ENCODE measurements around the gene IBA57. TPM values are rescaled to one million over a fixed set of nuclear protein-coding genes. Genes with fewer than 3 reads are reported as not detected.

The IBA57 gene
- total RNA-seq, 2 donors from 2014 or later: 6.8 to 7.7 TPM

DNA sequence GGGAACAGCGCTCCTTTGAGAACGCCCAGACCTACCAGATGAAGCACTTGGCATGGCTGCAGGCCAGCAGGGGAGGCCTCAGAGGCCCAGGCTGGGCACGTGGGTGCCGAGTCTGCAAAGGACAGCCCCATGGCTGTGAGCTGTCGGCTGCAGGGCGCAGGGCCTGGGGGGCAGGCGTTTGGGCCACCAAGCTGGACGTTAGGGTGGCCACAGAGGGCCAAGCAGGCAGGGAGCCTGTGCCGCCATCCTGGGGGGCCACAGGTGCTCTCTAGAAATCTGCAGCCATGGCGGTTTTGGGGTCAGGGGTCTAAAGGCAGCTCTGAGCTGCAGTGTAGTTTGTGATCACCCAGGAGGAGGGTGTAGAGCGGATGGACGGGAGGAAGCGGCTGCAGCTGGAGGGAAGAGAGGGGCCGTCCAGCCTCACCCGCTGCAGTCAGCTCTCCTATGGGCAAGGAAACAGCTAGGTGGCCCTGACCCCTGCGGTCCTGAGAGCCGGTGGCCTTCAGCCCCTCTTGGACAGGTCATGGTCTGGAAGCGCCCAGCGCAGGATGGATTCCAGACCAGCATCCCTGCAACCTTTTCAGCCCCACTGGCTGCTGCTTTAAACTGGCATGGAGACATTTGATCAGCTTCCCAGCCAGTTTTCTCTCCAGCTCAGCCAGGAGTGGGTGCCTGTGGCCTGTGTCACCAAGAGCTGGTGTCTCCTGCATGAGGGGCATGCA lies 11.0 kb downstream of the IBA57 start:
- Histone ChIP-seq H3K4me1 (ENCODE audit: control insufficient read depth, insufficient read depth, low read length) (no peaks in the 10 kb centered on the region), H3K27me3 (ENCODE audit: control insufficient read depth, insufficient read depth, low read length, poor library complexity, severe bottlenecking) (no peaks in the 10 kb centered on the region), H3K36me3 (ENCODE audit: control insufficient read depth, insufficient read depth, low read length) (no peaks in the 10 kb centered on the region), H3K9ac (ENCODE audit: extremely low read depth, low read length, poor library complexity, severe bottlenecking) (no peak overlapping the region), H3K9me3 (ENCODE audit: control insufficient read depth, low read length) (no peaks in the 10 kb centered on the region), H3K4me3 (ENCODE audit: low read length) (no peak overlapping the region), H3K27ac (ENCODE audit: low read depth, low read length) (no peak overlapping the region)
- no peaks in the 10 kb centered on the region for H3K36me3 Mint-ChIP-seq (ENCODE audit: low read depth)
- no peaks in the 10 kb centered on the region for H3K4me1 Mint-ChIP-seq
- TF ChIP-seq, protein P1, sequence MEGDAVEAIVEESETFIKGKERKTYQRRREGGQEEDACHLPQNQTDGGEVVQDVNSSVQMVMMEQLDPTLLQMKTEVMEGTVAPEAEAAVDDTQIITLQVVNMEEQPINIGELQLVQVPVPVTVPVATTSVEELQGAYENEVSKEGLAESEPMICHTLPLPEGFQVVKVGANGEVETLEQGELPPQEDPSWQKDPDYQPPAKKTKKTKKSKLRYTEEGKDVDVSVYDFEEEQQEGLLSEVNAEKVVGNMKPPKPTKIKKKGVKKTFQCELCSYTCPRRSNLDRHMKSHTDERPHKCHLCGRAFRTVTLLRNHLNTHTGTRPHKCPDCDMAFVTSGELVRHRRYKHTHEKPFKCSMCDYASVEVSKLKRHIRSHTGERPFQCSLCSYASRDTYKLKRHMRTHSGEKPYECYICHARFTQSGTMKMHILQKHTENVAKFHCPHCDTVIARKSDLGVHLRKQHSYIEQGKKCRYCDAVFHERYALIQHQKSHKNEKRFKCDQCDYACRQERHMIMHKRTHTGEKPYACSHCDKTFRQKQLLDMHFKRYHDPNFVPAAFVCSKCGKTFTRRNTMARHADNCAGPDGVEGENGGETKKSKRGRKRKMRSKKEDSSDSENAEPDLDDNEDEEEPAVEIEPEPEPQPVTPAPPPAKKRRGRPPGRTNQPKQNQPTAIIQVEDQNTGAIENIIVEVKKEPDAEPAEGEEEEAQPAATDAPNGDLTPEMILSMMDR (conservative IDR thresholded peaks at IDR 0.05): no peak
- H3K27me3 Mint-ChIP-seq (ENCODE audit: insufficient read depth): no peaks in the 10 kb centered on the region
- H3K27ac Mint-ChIP-seq: no peak overlapping the region
- H3K4me3 Mint-ChIP-seq: no peak overlapping the region
- no peaks in the 10 kb centered on the region for H3K9me3 Mint-ChIP-seq
- WGBS, 2 experiments (ENCODE audit: insufficient coverage in 1 of 2, insufficient read length in 1 of 2): 91 to 96% methylated on average over 15 to 19 of the region's 19 CpGs
- DNase-seq: no peak

DNA sequence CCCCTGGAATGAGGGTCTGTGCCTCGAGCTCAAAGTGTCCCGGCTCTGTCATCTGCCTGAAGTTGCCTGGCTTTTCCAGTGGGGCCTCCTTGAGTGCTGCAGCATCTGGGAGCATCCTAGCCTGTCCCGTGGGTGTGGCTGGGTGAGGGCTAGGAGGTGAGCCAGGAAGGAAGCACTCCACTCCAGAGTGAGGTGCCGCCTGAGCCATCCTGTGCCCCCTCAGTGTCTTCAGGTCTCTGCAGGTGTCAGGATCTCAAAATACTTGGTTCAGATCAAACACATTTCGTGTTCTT lies 11.5 kb downstream of the IBA57 start:
- no peaks in the 10 kb centered on the region for H3K4me1 Mint-ChIP-seq
- no peaks in the 10 kb centered on the region for H3K9me3 ChIP-seq (ENCODE audit: control insufficient read depth, low read length)
- TF ChIP-seq, protein P1 (conservative IDR thresholded peaks at IDR 0.05): no peak
- no peak overlapping the region for H3K4me3 Mint-ChIP-seq
- no peak overlapping the region for H3K27ac ChIP-seq (ENCODE audit: low read depth, low read length)
- 92 to 97% methylated on average over 3 to 5 of the region's 5 CpGs for WGBS, 2 experiments (ENCODE audit: insufficient coverage in 1 of 2, insufficient read length in 1 of 2)
- no peaks in the 10 kb centered on the region for H3K27me3 ChIP-seq (ENCODE audit: control insufficient read depth, insufficient read depth, low read length, poor library complexity, severe bottlenecking)
- H3K36me3 Mint-ChIP-seq (ENCODE audit: low read depth): no peaks in the 10 kb centered on the region
- H3K9me3 Mint-ChIP-seq: no peaks in the 10 kb centered on the region
- no peak overlapping the region for H3K4me3 ChIP-seq (ENCODE audit: low read length)
- no peak for DNase-seq
- no peak overlapping the region for H3K9ac ChIP-seq (ENCODE audit: extremely low read depth, low read length, poor library complexity, severe bottlenecking)
- H3K4me1 ChIP-seq (ENCODE audit: control insufficient read depth, insufficient read depth, low read length): no peaks in the 10 kb centered on the region
- no peaks in the 10 kb centered on the region for H3K36me3 ChIP-seq (ENCODE audit: control insufficient read depth, insufficient read depth, low read length)
- H3K27ac Mint-ChIP-seq: no peak overlapping the region
- H3K27me3 Mint-ChIP-seq (ENCODE audit: insufficient read depth): no peaks in the 10 kb centered on the region

- WGBS, 2 experiments (ENCODE audit: insufficient coverage in 1 of 2, insufficient read length in 1 of 2): 91% methylated on average over 10 to 12 of the region's 12 CpGs
- H3K27me3 ChIP-seq (ENCODE audit: control insufficient read depth, insufficient read depth, low read length, poor library complexity, severe bottlenecking): no peaks in the 10 kb centered on the region
- no peak for DNase-seq
- H3K9me3 ChIP-seq (ENCODE audit: control insufficient read depth, low read length): no peaks in the 10 kb centered on the region
- no peaks in the 10 kb centered on the region for H3K4me1 ChIP-seq (ENCODE audit: control insufficient read depth, insufficient read depth, low read length)
- Mint-ChIP-seq H3K36me3 (ENCODE audit: low read depth) (no peaks in the 10 kb centered on the region), H3K4me1 (no peaks in the 10 kb centered on the region), H3K4me3 (no peak overlapping the region), H3K27me3 (ENCODE audit: insufficient read depth) (no peaks in the 10 kb centered on the region), H3K27ac (no peak overlapping the region), H3K9me3 (no peaks in the 10 kb centered on the region)
- H3K9ac ChIP-seq (ENCODE audit: extremely low read depth, low read length, poor library complexity, severe bottlenecking): no peak overlapping the region
- no peak overlapping the region for H3K27ac ChIP-seq (ENCODE audit: low read depth, low read length)
- no peak overlapping the region for H3K4me3 ChIP-seq (ENCODE audit: low read length)
- no peaks in the 10 kb centered on the region for H3K36me3 ChIP-seq (ENCODE audit: control insufficient read depth, insufficient read depth, low read length)
- TF ChIP-seq, protein P1 (conservative IDR thresholded peaks at IDR 0.05): no peak
These were observed 12.4 kb downstream of the IBA57 start for GRCh38 chr1:228177721-228178710.
